ENCODE results near the gene PPL.
"Not testable (repeated sequence)": the region's sequence is repeated elsewhere in the genome, so short reads cannot be mapped to it uniquely, and the experiment has no call there.

The PPL gene

GRCh38 chr16:4957720-4958509 lies 21.0 kb upstream of the PPL start, which contains the start of gene SEC14L5:
TSS of gene SEC14L5 (plus strand) at chr16:4958330. CDS start at chr16:4959324, 994 bp downstream.
- Histone ChIP-seq H3K9me3 (ENCODE audit: control insufficient read depth, low read length) (no peaks in the 10 kb centered on the region), H3K27me3 (replicated peaks; ENCODE audit: control insufficient read depth, insufficient read depth, low read length) (peaks cover 20% of the 10 kb centered on the region), H3K4me1 (ENCODE audit: control insufficient read depth, insufficient read depth, low read length) (peaks cover 19% of the 10 kb centered on the region), H3K36me3 (ENCODE audit: control insufficient read depth, insufficient read depth, low read length, severe bottlenecking) (no peaks in the 10 kb centered on the region), H3K9ac (ENCODE audit: low read length) (peak within 1 kb of the TSS; percentile 64), H3K4me3 (ENCODE audit: low read length) (peak within 1 kb of the TSS; percentile 81)
- peak; percentile 100 for DNase-seq (ENCODE audit: low read depth)

- no peaks in the 10 kb centered on the region for H3K36me3 ChIP-seq (ENCODE audit: control insufficient read depth, insufficient read depth, low read length, severe bottlenecking)
- DNase-seq (ENCODE audit: low read depth) = no peak
- H3K4me3 ChIP-seq (ENCODE audit: low read length) = peak overlapping the region; percentile 81
- H3K27me3 ChIP-seq (replicated peaks; ENCODE audit: control insufficient read depth, insufficient read depth, low read length) = peaks cover 20% of the 10 kb centered on the region
- no peaks in the 10 kb centered on the region for H3K9me3 ChIP-seq (ENCODE audit: control insufficient read depth, low read length)
- H3K9ac ChIP-seq (ENCODE audit: low read length) = peak overlapping the region; percentile 64
- H3K4me1 ChIP-seq (ENCODE audit: control insufficient read depth, insufficient read depth, low read length) = peaks cover 19% of the 10 kb centered on the region
Measured at GRCh38 chr16:4957420-4957719, 20.4 kb upstream of the PPL start.

GRCh38 chr16:4954714-4955113 lies 17.8 kb upstream of the PPL start:
- Histone ChIP-seq H3K4me3 (ENCODE audit: low read length) (no peak overlapping the region), H3K36me3 (ENCODE audit: control insufficient read depth, insufficient read depth, low read length, severe bottlenecking) (no peaks in the 10 kb centered on the region), H3K27me3 (replicated peaks; ENCODE audit: control insufficient read depth, insufficient read depth, low read length) (peaks cover 9% of the 10 kb centered on the region), H3K9ac (ENCODE audit: low read length) (no peak overlapping the region), H3K4me1 (ENCODE audit: control insufficient read depth, insufficient read depth, low read length) (peaks cover 19% of the 10 kb centered on the region), H3K9me3 (ENCODE audit: control insufficient read depth, low read length) (no peaks in the 10 kb centered on the region)
- DNase-seq (ENCODE audit: low read depth) = no peak

- H3K36me3 ChIP-seq (ENCODE audit: control insufficient read depth, insufficient read depth, low read length, severe bottlenecking); H3K4me1 ChIP-seq (ENCODE audit: control insufficient read depth, insufficient read depth, low read length); H3K9me3 ChIP-seq (ENCODE audit: control insufficient read depth, low read length); H3K9ac ChIP-seq (ENCODE audit: low read length); H3K27me3 ChIP-seq (replicated peaks; ENCODE audit: control insufficient read depth, insufficient read depth, low read length); DNase-seq (ENCODE audit: low read depth); H3K4me3 ChIP-seq (ENCODE audit: low read length): not testable (repeated sequence)
Measured at GRCh38 chr16:4951583-4951982, 14.6 kb upstream of the PPL start.

GRCh38 chr16:4949986-4950385 lies 13.0 kb upstream of the PPL start:
- H3K9ac ChIP-seq (ENCODE audit: low read length) = no peak overlapping the region
- DNase-seq (ENCODE audit: low read depth) = no peak
- H3K4me3 ChIP-seq (ENCODE audit: low read length) = no peak overlapping the region
- peaks cover 13% of the 10 kb centered on the region for H3K4me1 ChIP-seq (ENCODE audit: control insufficient read depth, insufficient read depth, low read length)
- H3K36me3 ChIP-seq (ENCODE audit: control insufficient read depth, insufficient read depth, low read length, severe bottlenecking) = no peaks in the 10 kb centered on the region
- H3K27me3 ChIP-seq (replicated peaks; ENCODE audit: control insufficient read depth, insufficient read depth, low read length) = no peaks in the 10 kb centered on the region
- H3K9me3 ChIP-seq (ENCODE audit: control insufficient read depth, low read length) = no peaks in the 10 kb centered on the region

GRCh38 chr16:4948903-4949766 lies 12.2 kb upstream of the PPL start:
- DNase-seq (ENCODE audit: low read depth) = no peak
- peaks cover 19% of the 10 kb centered on the region for H3K4me1 ChIP-seq (ENCODE audit: control insufficient read depth, insufficient read depth, low read length)
- no peaks in the 10 kb centered on the region for H3K36me3 ChIP-seq (ENCODE audit: control insufficient read depth, insufficient read depth, low read length, severe bottlenecking)
- no peaks in the 10 kb centered on the region for H3K27me3 ChIP-seq (replicated peaks; ENCODE audit: control insufficient read depth, insufficient read depth, low read length)
- no peak overlapping the region for H3K9ac ChIP-seq (ENCODE audit: low read length)
- no peak overlapping the region for H3K4me3 ChIP-seq (ENCODE audit: low read length)
- H3K9me3 ChIP-seq (ENCODE audit: control insufficient read depth, low read length) = no peaks in the 10 kb centered on the region

- H3K4me3 ChIP-seq (ENCODE audit: low read length) = no peak overlapping the region
- no peak for DNase-seq (ENCODE audit: low read depth)
- peaks cover 31% of the 10 kb centered on the region for H3K4me1 ChIP-seq (ENCODE audit: control insufficient read depth, insufficient read depth, low read length)
Measured at GRCh38 chr16:4947722-4948503, 11.0 kb upstream of the PPL start.

GRCh38 chr16:4946917-4947316 lies 10.0 kb upstream of the PPL start:
- H3K9me3 ChIP-seq (ENCODE audit: control insufficient read depth, low read length) = no peaks in the 10 kb centered on the region
- no peak overlapping the region for H3K9ac ChIP-seq (ENCODE audit: low read length)
- H3K36me3 ChIP-seq (ENCODE audit: control insufficient read depth, insufficient read depth, low read length, severe bottlenecking) = no peaks in the 10 kb centered on the region
- H3K4me1 ChIP-seq (ENCODE audit: control insufficient read depth, insufficient read depth, low read length) = peaks cover 40% of the 10 kb centered on the region
- H3K4me3 ChIP-seq (ENCODE audit: low read length) = no peak overlapping the region
- no peaks in the 10 kb centered on the region for H3K27me3 ChIP-seq (replicated peaks; ENCODE audit: control insufficient read depth, insufficient read depth, low read length)
- no peak for DNase-seq (ENCODE audit: low read depth)

More at GRCh38 chr16:4947722-4948503, 11.0 kb upstream of the PPL start:
- Histone ChIP-seq H3K9ac (ENCODE audit: low read length) (no peak overlapping the region), H3K36me3 (ENCODE audit: control insufficient read depth, insufficient read depth, low read length, severe bottlenecking) (no peaks in the 10 kb centered on the region), H3K9me3 (ENCODE audit: control insufficient read depth, low read length) (no peaks in the 10 kb centered on the region), H3K27me3 (replicated peaks; ENCODE audit: control insufficient read depth, insufficient read depth, low read length) (no peaks in the 10 kb centered on the region)

- Histone ChIP-seq H3K36me3 (ENCODE audit: control insufficient read depth, insufficient read depth, low read length, severe bottlenecking) (no peaks in the 10 kb centered on the region), H3K4me1 (ENCODE audit: control insufficient read depth, insufficient read depth, low read length) (peaks cover 40% of the 10 kb centered on the region), H3K9me3 (ENCODE audit: control insufficient read depth, low read length) (no peaks in the 10 kb centered on the region), H3K9ac (ENCODE audit: low read length) (peak overlapping the region; percentile 40), H3K4me3 (ENCODE audit: low read length) (no peak overlapping the region), H3K27me3 (replicated peaks; ENCODE audit: control insufficient read depth, insufficient read depth, low read length) (no peaks in the 10 kb centered on the region)
- peak; percentile 62 for DNase-seq (ENCODE audit: low read depth)
Measured at GRCh38 chr16:4945560-4946502, 8.9 kb upstream of the PPL start.
